ENCODE measurements around the gene NSMF. TPM values are rescaled to one million over a fixed set of nuclear protein-coding genes. Genes with fewer than 3 reads are reported as not detected.

The NSMF gene
- total and polyA plus RNA-seq, 2 of the 4 experiments (the other 2 are of a cell fraction): 7.7 to 40.9 TPM

DNA sequence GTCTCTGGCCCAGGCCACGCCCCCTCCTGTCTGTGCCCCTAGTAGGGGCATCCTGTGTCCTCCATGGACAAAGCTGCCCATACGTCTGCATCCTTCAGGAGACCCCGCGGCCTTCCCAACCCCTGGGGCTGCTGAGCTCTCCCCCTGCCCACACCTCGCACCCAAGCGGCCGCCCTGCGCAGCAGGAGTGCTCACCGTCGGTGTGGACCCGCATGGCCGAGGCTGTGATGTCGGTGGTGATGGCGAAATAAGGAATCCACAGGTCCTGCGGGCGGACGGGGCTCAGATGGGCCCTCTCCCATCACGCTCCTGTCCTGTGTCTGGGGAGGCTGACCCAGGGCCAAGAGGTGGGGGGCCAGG, 4.8 kb upstream of the NSMF start:
- H3K9me1 ChIP-seq (ENCODE audit: insufficient read depth, low read length): no peaks in the 10 kb centered on the region
- H3K79me1 ChIP-seq (ENCODE audit: low read depth in 1 of 2, low read length in 2 of 2): no peaks in the 10 kb centered on the region
- H2BK5ac ChIP-seq (ENCODE audit: low read depth, low read length, poor library complexity, severe bottlenecking): no peak overlapping the region
- no peaks in the 10 kb centered on the region for H3K36me3 ChIP-seq (ENCODE audit: control insufficient read depth, insufficient read depth, low read length)
- intact Hi-C loops (cut with micrococcal nuclease) (no loop called here), in situ Hi-C loops (cut with MboI; ENCODE audit: low sequenced_read_pairs) (no loop called here), dilution Hi-C loops (cut with HindIII; ENCODE audit: low sequenced_read_pairs, unreplicated experiment) (no loop called here)
- no peak overlapping the region for H3K23ac ChIP-seq (ENCODE audit: low read depth, low read length)
- no peak overlapping the region for H3K56ac ChIP-seq (ENCODE audit: extremely low read depth, insufficient read depth, low read length)
- BruUV-seq (replicated peaks): no TSS peak
- peaks cover 4% of the 10 kb centered on the region for H3K4me1 ChIP-seq (ENCODE audit: control insufficient read depth, insufficient read depth, low read length)
- no peak overlapping the region for H2BK20ac ChIP-seq (ENCODE audit: low read depth, low read length)
- TF ChIP-seq, protein P1, sequence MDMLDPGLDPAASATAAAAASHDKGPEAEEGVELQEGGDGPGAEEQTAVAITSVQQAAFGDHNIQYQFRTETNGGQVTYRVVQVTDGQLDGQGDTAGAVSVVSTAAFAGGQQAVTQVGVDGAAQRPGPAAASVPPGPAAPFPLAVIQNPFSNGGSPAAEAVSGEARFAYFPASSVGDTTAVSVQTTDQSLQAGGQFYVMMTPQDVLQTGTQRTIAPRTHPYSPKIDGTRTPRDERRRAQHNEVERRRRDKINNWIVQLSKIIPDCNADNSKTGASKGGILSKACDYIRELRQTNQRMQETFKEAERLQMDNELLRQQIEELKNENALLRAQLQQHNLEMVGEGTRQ (IDR thresholded peaks at IDR 0.05; ENCODE audit: low read depth, low read length): no peak
- no peak for TF ChIP-seq MXI1 (IDR thresholded peaks at IDR 0.05; ENCODE audit: borderline replicate concordance, low read depth, low read length)
- no peak overlapping the region for H3K4me3 ChIP-seq (ENCODE audit: insufficient read depth, low read depth, low read length)
- H4K20me1 ChIP-seq (ENCODE audit: insufficient read depth, low read length): no peaks in the 10 kb centered on the region
- POLR2A ChIA-PET (ENCODE audit: unreplicated experiment): no interaction called here
- no peak overlapping the region for H2BK120ac ChIP-seq (ENCODE audit: low read depth, low read length)
- ATAC-seq (ENCODE audit: low read depth) (no peak), DNase-seq (no peak)
- no peak overlapping the region for H4K5ac ChIP-seq (ENCODE audit: low read depth, low read length)
- H3K9me3 ChIP-seq (ENCODE audit: control insufficient read depth, insufficient read depth, low read length): no peaks in the 10 kb centered on the region
- no peak overlapping the region for H4K8ac ChIP-seq (ENCODE audit: low read depth in 2 of 2, low read length in 2 of 2)
- H2BK15ac ChIP-seq (ENCODE audit: low read depth, low read length): no peak overlapping the region
- no peak overlapping the region for H3K14ac ChIP-seq (replicated peaks; ENCODE audit: low read depth, low read length)
- H3K27me3 ChIP-seq (ENCODE audit: control insufficient read depth, insufficient read depth, low read length): peaks cover 5% of the 10 kb centered on the region; the same call in 1 of the 2 replicates
- H2AK9ac ChIP-seq (replicated peaks; ENCODE audit: low read depth, low read length, poor library complexity): no peak overlapping the region
- H3K27ac ChIP-seq (ENCODE audit: insufficient read depth, low read length): no peak overlapping the region
- no peak overlapping the region for H2AK5ac ChIP-seq (ENCODE audit: low read depth, low read length)
- H3K18ac ChIP-seq (ENCODE audit: low read depth, low read length): no peak overlapping the region
- H3K4me2 ChIP-seq (ENCODE audit: low read depth, low read length): no peak overlapping the region
- no peak overlapping the region for H2AFZ ChIP-seq (replicated peaks; ENCODE audit: low read length, poor library complexity)
- H3K4ac ChIP-seq (ENCODE audit: low read depth, low read length): no peak overlapping the region
- H4K91ac ChIP-seq (ENCODE audit: insufficient read depth, low read depth, low read length): no peak overlapping the region
- CTCF ChIA-PET: no interaction called here
- no peak overlapping the region for H3K9ac ChIP-seq (ENCODE audit: low read depth, low read length)
- 79% methylated on average over 6 of the region's 18 CpGs; no CpG with 5 or more reads in 1 of the 2 experiments for WGBS, 2 experiments (ENCODE audit: extremely low coverage in 2 of 2, insufficient read length in 1 of 2)

All from IMR-90 (cell line).